Neural progenitor cell (in vitro differentiated cells): Measurements from ENCODE around the gene ZNF135.

Experiments
- CTCF ChIP-seq: fragments of 200-600 bp; sonication (generic); IDR thresholded peaks from 2 replicates; pipeline ENCODE4 v1.5.1; 2017; ENCODE audit warnings: antibody characterized with exemption, mild to moderate bottlenecking
- EZH2phosphoT487 ChIP-seq: fragments of 200-600 bp; sonication (generic); IDR thresholded peaks from 2 replicates; pipeline ENCODE4 v1.6.1; 2017; ENCODE audit warnings: antibody characterized with exemption

DNA sequence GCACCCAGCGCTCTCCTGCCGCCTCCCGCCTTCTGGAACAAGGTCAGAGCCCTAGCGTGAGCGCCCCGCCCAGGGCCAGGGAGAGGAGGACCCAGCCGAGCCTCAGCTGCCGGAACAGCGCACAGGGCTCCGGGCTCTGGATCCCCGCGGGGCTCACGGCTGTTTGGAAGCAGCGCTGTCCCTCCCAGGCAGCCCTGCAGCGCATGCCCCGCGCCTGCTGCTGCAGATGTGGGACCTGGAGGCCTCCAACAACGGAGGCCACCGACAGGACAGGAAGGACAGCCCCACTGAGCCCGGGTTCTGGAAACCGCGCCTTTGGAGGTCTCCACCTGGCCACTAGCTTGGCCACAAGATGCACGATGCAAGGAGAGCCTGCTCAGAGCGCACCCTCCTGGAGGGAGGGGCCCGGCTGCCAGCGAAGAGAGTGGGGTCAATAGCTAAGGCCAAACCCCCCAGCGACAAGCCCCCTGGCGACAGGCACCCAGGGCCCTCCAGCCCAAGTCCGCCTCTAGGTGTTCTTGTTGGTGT lies 26.3 kb downstream of the ZNF135 start:
- TF ChIP-seq CTCF (no peak), EZH2phosphoT487 (no peak)
